HK-2 (cell line): ENCODE measurements around the gene MTG1.

Experiments
- DNase-seq: peaks from one replicate; pipeline ENCODE4 v3.0.0-alpha.2; 2018; ENCODE audit not compliant: unreplicated experiment

MTG1 gene

DNA sequence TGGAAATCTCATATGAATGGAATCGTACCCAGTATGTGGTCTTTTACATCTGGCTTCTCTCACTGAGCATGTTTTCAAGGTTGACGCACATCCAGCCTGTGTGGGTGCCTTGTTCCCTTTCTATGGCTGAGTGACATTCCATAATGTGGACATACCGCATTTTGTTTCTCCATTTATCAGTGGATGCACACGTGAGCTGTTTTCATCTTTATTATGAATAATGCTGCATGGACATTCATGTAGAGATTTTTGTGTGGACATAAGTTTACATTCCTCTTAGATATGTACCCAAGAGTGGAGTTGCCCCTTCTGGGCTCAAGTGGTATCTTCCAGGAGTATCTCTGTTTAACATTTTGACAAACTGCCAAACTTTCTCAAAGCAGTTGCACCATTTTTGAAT, 58.5 kb downstream of the MTG1 start:
- no peak for DNase-seq

DNA sequence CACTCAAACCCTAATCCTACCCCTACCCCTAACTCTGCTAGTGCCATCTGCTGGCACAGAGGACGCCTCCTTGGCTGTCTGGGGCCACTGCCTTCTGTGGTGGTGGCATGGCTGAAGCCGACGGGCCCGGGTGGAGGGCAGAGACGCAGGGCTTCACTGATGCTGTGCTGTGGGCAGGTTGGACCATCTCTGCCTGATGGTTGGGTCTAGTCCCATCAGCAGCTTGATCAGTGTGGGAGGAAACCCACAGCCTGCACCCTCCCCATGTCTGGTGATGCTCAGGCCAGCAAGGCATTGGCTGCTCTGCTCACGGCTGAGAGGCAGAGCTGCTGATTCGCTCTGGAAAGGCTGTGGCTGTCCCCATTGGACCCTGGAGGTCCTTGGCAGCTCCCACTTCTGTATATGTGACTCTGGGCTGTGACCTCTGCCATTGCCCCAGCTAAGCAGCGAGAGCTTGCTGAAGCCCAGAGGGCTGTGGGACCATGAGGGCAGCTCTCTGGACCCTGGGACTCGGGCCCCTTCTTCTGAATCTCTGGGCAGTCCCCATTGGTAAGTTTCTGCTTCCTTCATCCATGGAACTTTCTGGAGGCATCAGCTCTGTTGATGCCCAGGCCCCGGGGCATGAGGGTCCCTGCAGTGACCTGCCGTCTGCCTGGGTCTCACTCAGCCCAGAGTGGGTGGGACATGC, 59.7 kb downstream of the MTG1 start, which contains the start of gene SCART1:
SCART1 (plus strand) TSS at position 430 of the 688 bp plus-strand sequence; CDS start at position 483, 53 bp downstream.
- DNase-seq = no peak

DNA sequence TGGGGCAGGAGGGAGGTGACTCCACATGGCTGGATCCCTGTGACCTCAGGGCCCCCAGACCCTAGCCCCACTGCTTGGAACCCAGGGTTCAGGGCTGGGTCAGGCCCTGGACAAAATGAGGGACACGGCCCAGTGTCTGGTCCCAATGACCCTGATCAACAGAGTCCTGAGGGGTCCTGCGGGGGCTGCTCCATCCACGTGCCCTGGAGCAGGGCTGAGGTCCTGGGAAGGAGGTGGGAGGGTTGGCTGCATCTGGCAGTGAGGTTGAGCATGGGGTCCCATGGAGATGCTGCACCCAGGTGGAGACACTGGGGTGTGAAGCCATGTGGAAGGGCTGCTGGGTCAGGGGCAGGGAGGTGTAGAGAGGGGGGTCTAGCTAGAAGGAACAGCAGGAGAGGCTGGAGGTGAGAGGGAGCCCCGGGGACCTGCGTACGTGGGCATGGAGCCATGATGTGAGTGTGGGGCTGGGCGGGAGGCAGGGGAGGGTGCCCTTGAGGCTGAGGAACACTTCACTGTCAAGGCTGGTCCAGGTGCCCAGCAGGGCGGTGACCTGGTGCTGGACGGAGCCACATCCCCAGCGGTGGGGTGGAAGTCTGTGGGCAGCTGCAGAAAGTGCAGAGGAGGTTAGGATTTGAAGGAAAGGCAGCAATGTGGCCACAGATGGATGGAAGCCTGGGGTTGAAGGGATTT, 60.4 kb downstream of the MTG1 start:
- DNase-seq = no peak

DNA sequence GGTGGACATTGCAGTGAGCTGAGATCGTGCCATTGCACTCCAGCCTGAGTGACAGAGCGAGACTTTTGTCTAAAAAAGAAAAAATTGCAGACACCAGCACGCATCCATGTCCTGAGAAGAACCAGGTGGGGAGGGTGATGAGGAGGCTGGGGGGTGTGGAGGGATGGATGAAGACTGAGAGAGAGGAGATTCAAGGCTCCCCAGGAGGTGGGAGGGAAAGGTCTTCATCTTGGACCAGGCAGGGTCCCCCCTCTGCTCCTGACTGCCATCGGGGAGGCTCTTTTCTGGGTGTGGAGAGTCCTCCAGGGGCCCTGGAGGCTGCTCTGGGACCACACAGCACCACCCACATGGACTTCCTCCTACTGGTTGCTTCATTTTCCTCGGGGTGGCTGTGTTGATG, 61.2 kb downstream of the MTG1 start:
- DNase-seq = no peak

DNA sequence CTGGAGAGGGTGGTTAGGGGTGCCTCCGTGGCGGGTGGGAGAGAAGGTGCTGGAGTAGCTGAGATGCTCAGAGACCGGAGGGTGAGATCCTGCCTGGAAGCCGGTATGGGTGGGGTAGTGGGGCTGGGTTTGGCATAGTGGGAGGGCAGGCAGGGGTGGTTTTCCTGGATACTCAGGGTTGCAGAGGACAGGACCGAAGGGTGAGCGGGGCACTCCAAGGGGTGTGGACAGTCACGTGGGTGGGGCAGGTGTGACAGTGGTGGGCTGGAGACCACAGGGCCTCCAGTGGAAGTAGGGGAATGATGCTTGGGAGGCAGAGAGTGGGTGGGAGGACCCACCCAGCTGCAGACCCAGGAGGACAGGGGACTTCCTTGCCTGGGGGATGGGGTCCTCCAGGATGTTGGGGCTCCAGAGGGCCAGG, 61.7 kb downstream of the MTG1 start:
- no peak for DNase-seq

DNA sequence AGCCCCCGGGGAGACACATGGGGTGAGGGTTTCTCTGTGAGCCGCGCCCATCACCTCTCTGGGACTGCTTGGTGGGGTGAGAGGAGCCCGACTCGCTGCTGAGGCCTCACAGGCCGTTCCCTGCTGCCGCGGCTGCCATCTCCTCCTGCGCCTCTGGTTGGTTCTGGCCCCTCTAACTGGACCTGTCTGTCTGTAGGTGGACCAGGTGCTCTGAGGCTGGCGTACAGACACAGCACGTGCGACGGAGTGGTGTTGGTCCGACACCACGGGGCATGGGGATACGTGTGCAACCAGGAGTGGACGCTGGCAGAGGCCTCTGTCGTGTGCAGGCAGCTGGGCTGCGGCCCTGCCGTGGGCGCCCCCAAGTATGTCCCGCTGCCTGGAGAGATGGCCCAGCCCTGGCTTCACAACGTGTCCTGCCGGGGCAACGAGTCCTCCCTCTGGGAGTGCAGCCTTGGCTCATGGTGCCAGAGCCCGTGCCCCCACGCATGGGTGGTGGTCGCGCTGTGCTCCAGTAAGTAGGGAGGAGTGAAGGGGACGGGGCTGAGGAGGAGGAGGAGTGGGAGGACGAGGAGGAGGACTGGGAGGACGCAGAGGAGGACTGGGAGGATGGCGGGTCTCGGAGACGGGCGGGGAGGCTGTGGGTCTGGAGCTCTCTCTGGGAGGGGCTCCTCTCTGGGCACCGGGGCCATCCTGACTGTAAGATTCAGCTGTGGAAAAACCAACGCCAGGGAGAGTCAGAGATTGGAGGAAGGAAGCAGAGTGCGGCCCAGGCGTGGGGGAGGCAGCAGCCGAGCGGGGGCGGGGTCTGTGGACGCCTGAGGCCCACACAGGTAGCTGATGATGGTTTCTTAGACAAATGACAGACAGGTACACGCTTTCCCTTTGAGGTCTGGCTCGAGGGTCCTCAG, 62.3 kb downstream of the MTG1 start:
- no peak for DNase-seq

DNA sequence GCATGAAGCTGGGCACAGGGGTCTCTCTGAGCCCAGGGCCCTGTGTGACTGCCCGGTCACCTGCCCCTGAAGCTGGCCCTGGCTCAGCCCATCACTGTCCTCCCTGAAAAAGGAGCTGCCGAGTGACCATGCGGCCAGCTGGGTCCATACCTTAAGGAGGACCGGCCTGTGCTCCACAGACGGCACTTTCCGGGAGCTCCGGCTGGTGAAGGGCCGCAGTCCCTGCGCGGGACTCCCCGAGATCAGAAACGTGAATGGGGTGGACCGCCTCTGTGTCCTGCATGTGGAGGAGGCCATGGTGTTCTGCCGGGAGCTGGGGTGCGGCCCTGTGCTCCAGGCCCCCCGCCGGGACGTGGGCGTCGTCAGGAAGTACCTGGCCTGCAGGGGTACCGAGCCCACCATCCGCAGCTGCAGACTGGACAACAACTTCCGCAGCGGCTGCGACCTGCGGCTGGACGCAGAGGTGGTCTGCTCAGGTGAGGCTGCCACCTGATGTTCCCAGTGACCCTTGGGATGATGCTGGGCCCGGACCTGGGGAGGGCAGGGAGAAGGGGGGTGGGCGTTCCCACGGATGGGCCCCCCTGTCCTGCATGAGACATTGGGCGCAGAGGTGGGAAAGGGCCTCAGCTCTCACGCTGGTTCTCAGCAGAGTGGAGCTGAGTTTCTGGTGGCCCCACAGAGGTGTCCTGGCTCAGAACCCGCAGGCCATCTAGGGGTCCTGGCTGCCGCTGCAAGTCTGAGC, 63.3 kb downstream of the MTG1 start:
- no peak for DNase-seq

DNA sequence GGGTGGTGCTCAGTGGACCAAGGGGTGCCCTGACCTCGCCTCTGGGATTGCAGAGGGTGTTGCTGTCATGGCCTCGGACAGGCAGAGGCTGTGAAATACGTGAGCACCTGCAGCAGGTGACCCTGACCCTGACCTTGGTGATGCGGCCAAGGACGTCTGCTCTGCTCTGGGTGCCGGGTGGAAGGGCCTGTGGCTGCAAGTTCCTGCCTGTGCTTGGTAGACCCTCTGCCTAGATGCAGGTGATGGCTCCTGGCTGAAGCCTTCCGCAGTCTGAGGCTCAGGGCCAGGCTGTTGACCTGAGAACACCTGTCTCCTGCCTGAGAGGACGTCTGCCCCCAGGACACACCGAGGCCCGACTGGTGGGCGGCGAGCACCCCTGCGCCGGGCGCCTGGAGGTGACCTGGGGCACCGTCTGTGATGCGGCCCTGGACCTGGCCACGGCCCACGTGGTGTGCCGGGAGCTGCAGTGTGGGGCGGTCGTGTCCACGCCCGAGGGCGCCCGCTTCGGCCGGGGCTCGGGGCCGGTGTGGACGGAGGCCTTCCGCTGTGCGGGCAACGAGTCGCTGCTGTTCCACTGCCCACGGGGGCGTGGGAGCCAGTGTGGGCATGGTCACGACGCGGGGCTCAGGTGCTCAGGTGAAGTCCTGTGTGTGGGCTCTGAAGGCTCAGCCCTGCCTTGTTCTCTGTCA, 64.2 kb downstream of the MTG1 start:
- DNase-seq = no peak

DNA sequence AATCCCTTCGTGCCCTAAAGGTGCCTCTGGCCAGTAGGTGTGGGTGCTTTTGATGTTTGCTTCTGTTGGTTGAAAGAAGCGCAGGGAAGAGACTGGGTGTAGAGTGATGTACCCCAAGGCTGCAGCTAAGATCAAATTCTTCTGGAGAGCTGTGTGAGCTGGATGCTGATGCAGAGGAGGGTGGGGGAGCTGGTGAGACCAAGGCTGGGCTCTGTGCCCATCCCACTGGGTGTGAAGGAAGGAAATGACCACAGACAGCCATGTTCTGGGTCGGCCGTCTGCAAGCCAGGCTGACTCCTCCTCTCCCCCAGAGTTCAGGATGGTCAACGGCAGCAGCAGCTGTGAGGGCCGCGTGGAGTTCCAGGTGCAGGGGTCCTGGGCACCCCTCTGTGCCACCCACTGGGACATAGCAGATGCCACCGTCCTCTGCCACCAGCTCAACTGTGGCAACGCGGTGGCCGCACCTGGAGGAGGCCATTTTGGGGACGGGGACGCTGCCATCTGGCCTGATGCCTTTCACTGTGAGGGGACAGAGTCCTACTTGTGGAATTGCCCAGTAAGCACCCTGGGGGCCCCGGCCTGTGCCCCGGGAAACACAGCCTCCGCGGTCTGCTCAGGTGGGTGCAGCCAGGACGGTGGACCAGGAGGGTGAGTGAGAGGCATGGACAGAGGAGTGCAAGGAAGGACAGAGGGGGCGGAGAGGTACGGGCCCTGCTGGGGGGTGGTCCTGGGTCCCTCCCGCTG, 64.9 kb downstream of the MTG1 start:
- no peak for DNase-seq

DNA sequence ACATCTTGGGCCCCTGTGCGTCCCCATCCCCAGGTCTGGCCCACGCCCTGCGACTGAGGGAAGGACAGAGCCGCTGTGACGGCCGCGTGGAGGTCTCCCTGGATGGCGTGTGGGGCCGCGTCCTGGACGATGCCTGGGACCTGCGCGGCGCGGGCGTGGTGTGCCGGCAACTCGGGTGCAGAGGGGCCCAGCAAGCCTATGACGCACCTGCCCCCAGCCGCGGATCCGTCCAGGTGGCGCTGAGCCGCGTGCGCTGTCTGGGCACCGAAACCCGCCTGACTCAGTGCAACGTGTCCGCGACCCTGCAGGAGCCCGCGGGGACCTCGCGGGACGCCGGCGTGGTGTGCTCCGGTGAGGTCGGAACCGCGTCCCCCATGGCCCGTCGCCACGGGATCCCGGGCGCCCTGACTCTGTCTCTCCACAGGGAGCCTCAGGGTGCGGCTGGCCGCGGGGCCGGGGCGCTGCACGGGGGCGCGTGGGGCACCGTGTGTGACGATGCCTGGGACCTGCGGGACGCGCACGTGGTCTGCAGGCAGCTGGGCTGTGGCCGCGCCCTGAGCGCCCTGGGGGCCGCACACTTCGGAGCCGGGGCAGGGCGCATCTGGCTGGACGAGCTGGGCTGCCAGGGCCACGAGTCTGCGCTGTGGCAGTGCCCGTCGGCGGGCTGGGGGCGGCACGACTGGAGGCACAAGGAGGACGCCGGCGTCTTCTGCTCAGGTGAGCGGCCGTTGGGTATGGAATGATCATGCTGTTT, 65.7 kb downstream of the MTG1 start:
- DNase-seq = no peak

DNA sequence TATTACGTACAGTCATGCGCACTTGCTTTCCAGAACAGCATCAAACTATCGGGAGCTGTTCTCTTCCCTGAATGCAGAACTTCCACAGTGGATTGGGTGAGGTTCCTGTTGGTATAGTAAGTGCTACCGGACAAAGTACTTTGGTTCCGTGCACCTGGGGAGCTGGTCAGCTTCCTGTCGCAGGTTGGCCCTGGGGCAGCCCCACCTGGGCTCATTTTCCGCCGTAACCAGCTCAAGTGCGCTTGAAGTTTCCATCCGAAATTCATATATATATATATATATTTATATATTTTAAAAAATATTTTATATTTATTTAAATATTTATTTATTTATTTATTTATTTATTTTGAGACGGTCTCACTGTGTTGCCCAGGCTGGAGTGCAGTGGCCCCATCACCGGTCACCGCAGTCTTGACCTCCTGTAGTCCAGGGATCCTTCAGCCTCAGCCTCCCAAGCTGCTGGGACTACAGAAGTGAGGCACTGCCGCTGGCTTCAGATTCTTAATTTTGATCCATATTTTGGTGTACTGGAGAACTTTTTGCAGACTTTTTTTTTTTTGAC, 66.3 kb downstream of the MTG1 start:
- no peak for DNase-seq

DNA sequence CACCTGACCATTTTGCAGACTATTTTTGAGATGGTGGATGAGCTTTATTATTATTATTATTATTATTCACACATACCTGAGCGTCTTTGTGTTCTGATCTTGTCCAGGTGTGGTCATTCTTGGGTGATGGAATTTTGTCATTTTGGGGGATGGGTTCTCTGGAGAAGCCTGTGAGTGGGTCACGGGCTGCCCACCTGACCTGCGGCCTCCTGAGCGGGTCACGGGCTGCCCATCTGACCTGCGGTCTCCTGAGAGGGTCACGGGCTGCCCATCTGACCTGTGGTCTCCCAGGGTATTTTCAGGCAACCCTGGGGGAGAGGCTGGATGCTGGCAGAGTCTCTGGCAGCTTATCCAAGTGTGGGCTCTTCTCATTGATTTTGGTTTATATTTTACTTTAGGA, 67.1 kb downstream of the MTG1 start:
- DNase-seq = no peak

DNA sequence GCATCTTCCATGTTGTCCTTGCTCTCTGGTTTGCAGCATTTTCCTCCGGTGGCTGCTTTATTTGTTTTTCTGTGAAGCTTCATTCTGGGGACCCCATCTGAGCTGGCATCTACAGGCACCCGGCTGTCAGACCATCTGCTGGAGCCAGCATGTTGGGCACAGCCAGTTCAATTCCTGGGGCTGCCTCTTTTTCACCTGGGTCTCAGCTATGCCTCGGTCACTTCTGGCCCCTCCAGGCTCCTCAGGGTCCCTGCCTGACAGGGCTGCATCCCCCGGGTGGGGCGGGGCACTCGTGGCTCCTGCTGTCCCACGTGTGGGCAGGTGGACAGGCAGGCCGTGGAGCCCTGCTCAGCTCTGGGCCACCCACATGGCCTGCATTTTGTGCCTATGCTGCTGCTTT, 67.9 kb downstream of the MTG1 start:
- no peak for DNase-seq

DNA sequence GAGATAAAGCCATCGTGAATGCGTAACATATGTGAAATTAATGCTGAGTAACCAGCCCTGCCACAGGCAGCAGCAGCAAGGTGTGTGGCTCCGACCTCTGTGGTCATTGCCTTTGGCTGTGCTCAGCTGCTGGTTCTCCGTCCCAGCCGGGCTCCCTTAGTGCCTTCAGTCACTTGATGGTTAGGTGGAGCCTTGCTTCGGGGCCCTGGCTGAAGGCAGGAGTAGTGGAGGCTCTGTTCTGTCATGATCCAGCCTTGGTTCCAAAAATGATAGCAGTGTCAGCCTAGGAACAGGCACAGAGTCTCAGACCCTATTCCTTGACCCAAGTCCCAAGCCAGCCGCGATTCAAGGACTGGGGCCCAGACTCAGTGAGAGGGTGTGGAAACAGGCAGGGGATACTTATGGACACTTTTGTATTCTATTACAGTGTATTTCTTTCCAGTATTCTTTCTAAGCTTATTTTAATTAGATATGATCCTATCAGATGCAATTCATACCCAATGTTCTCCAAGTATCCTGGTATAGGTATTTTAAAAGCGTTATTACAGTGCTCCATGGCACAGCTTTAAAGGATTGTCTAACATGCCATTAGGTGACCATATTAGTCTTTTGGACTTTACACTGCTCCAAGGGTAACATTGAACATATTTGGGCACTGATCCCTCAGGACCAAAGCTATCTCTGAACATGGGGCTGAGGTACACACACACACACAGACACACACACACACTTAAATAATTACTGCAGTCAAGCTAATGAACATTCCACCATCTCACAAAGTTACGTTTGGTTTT, 68.8 kb downstream of the MTG1 start:
- DNase-seq = no peak

DNA sequence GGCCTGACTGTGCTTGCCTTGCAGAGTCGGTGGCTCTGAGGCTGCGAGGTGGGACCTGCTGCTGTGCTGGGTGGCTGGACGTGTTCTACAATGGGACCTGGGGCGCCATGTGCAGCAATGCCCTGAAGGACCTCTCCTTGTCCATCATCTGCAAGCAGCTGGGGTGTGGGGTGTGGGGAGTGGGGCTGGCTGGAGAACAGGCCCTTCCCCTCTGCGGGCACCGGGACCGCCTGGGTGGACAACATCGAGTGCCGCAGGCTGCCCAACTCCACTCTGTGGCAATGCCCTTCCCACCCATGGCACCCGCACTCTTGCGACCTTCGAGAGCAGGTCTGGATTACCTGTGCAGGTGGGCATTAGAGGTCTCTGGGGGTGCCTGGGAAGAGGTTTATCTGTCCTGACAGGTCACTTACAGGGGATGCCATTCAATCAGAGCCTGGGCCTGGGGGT, 70.7 kb downstream of the MTG1 start:
- no peak for DNase-seq

DNA sequence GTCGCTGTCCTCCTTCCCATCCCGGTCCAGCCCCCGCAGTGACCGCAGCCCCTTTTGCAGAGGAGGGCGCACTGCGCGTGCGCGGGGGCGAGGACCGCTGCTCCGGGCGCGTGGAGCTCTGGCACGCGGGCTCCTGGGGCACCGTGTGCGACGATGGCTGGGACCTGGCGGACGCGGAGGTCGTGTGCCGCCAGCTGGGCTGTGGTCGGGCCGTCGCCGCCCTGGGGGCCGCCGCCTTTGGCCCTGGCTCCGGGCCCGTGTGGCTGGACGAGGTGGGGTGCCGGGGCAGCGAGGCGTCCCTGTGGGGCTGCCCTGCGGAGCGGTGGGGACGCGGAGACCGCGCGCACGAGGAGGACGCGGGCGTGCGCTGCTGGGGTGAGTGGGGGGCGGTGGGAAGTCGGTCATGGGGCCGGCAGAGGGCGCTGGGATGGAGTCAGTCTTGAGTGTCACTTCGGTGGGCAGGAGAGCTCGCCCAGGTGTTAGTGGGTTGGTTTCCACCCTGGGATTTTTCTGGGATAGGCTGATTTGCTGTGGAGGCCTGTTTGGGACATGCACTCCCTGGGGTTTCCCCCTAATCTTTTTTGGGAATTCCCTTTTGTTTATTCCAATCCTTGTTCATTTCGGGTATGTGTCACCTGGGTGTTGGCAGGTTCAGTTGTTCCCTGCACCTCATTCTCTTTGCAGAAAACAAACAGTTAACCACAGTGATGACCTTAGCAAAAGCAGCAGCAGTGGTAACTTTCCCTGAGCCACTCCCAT, 71.4 kb downstream of the MTG1 start:
- no peak for DNase-seq

DNA sequence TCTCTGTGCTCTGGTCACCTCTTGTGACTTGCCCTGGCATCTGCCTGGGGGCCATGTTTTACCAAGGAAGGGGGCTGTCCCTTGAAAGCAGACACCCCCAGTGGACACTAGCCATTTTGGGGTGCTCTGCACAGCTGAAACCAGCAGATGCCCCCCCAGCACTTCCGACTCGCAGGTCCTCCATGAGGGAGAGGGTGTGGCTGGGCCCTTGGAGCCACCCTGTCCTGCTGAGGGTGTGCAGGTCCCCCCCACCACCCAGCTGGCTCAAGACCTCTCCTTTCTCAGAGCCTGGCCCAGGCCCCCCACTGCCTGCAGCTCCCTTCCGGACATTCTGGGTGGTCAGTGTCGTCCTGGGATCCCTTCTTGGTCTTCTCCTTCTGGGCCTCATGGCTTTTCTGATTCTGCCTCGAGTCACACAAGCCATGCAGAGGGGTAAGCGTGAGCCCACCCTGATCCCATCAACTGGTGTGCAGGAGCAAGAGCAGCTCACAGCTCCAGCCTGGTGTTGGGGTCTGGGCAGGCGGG, 72.1 kb downstream of the MTG1 start:
- no peak for DNase-seq
